HCEC 1CT (cell line): ENCODE measurements around the gene ADK.
"Not testable (repeated sequence)": the region's sequence is repeated elsewhere in the genome, so short reads cannot be mapped to it uniquely, and the experiment has no call there.

Source experiments
- DNase-seq: peaks from one replicate; pipeline ENCODE4 v3.0.0-alpha.2; 2017

The ADK gene

DNA sequence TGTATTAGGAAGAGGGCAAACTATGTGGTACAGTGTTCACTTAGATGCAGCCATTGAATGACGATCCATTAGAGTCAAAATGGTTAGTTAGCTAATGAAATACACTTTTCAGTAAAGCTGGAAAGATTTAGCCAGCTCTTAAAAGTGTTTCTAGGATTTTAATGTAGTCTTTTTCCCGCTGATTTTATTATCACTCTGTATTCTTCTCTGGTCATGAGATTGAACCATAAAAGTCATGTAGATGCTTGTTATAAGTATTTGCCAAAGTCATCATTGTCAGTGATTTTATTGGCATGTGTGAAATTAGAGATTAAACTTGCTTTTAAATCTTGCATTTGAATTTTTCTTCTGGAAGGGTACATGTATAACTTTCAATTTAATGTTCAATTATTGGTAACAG is 93.8 kb downstream of the ADK start:
- no peak for DNase-seq

DNA sequence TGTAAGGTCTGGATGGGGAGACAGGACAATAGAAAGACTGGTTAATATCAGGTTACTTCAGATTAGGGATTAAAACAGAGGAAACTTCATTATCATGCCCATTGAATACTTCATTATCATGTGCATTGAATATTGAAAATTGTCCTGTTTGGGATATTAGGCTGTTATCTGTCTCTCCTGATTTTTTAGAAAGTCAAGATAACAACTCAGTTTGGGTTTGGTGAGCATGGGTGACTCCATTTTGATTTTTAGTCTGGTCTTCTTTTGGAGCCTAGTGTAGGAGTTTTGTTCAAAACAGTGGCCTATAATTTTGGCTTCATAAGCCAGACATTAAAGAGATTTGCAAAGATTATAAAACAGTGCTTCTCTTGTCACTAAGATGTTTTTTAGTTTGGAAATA is 95.5 kb downstream of the ADK start:
- no peak for DNase-seq

DNA sequence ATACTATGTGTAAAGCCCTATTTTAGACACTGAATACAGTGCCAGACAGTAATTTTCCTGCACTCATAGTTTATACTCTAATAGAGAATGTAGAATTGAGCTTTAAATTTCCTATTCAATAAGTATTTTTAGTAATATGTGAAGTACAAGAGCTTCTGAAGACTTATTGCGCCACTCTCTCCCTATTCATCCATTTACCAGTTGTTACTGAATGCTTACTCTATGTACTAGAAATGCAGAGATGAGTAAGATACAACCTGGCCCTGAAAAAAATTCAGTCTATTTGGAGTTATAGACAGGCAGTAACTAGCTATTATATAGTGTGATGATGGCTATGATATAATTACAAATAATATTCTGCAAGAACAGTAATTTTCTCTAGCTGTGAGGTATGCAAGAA is 98.8 kb downstream of the ADK start:
- peak; percentile 21 for DNase-seq

DNA sequence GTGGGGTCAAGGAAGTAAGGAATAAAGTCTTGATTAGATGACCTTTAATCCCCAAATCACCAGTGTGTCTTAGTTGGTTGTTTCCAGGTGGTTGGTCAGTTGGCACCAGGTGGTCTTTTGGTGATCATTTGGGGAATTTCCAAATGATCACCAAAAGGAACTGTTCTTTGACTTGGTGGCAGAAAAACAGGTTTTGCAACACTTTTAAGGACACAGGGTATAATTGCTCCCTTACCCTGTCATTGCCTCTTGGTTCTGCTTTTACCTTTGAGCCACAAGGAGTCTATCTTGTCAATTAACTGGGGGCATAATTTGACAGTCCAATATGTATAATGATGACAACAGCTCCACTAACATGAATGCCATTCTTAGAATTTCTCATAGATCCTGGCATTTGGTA is 104.2 kb downstream of the ADK start:
- DNase-seq, result no peak

DNA sequence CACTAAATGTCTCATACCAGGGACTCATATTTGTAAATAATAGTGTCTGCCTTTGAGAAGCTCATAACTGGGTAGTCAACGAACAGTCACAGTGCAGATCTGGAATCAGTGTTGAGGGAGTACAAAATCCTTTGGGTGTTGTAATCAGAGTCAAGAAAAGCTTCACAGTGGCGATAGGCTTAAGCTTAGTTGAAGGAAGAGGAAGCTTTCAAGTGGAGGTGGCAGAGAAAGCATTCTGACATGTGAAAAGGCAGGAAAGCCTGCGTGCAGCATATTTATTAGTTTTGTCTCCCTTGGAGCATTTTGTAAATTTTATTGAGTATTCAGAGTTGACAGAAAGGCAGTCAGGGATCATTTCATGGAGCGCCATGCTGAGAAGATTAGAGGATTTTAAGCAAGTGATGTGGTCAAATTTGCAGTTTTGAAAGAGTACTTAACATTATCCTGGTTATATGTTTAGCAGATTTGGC is 104.9 kb downstream of the ADK start:
- DNase-seq, result no peak

DNA sequence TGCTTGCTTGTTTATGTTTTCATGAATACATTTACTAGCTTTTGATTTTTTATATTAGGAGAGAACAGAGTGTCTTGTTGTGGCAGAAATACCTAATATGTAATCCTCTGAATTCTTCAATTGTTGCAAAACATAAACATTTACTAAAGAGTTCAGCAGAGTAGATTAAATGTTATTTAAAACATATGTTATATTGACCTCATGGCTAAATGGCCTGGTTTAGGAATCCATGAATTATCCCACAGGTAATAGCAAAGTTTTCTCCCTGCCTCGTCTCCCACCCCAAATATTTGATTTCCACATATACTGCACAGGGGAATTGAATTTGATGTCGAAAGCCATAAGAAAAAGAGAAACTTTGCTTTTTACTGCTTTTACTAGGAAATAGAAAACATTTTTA is 111.8 kb downstream of the ADK start:
- no peak for DNase-seq

DNA sequence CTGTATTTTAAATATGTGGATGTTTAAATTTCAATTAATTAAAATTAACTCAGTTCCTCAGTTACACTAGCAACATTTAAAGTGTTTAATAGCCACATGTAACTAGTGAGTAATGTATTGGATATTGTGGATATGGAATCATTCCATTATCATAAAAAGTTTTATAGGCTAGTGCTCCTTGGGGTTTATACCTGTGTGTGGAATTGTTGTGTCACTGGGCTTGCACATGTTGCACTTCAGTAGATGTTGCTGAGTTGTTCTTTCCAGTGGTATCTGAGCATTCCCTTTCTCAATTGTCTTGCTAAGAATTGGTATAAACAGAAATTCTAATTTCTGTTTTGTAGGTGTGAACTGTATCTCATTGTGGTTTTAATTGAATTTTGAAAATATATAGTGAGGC is 113.0 kb downstream of the ADK start:
- no peak for DNase-seq

DNA sequence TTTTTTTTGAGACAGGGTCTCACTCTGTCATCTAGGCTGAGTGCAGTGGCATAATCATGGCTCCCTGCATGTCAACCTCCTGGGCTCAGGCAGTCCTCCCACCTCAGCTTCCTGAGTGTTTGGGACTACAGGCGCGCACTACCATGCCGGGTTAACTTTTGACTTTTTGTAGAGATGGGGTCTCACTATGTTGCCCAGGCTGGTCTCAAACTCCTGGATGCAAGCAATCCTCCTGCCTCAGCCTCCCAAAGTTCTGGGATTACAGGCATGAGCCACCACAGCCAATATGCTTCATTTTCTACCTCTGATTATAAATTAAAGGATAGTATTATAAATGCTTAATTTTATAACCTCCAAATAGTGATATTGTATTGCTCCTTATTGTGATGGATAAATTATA is 121.3 kb downstream of the ADK start:
- no peak for DNase-seq

DNA sequence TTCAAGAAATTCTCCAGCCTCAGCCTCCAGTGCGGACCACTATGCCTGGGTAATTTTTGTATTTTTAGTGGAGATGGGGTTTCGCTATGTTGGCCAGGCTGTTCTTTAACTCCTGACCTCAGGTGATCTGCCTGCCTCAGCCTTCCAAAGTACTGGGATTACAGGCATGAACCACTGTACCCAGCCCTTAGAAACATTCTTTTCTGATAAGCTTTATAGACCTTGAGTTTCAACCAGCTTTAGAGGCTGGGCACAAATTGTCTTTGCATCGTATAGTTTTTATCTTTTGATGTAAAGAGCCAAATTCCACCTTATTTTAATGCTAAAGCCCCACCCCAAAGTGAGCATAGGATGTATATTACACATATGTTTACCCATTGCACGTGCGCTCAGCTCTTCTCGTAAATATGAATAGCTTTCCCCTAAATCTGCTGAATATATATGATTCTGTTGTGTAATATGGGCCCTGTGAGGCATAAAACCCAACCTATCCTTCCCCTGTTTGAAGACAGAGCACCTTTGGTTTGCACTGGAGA is 124.8 kb downstream of the ADK start:
- DNase-seq, result no peak

DNA sequence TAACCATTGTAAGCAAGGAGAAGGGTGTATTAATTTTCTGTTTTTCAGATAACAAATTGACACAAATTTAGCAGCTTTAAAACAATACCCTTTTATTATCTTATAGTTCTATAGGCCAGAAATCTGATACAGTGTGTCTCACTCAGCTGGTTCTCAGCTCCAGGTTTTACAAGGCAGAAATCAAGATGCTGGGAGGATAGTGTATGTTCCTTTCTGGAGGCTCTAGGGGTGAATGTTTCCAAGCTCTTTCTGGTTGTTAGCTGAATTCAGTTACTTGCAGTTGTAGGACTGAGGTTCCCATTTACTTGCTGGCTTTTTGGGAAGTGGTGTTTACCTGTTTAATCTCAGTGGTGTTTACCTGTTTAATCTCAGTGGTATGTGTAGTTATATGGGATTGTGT is 125.4 kb downstream of the ADK start:
- no peak for DNase-seq

DNA sequence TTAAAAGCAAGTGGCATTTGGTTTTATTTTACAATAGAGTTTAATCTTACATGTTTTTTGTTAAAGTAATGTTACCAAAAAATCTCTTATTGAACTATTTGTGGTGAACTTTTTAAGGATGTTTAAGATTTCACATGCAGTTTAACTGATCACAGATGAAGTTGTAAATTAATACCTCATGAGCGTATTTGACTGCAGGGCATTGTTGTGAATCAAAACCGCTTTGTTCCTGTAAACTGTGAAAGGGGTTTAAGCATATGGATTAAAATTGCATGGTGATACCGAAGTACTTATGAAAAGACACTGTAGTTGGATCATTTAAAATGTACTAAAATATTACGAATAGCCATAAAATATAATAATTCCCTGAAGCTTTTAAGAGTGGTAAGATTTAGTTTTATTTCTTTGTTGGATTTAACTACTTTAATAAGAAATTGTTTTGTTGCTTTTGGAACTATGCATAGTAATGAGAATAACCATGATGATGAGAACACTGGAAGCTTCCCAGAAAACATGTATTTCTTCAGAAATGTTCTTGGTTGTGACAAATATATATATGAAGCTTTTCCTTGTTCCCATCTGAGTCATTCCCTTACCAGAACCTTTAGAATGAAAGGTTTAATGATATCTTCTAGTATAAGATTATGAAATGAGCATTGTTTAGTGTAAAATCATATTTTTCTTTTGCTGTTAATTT is 131.3 kb downstream of the ADK start:
- peak; percentile 45 for DNase-seq

DNA sequence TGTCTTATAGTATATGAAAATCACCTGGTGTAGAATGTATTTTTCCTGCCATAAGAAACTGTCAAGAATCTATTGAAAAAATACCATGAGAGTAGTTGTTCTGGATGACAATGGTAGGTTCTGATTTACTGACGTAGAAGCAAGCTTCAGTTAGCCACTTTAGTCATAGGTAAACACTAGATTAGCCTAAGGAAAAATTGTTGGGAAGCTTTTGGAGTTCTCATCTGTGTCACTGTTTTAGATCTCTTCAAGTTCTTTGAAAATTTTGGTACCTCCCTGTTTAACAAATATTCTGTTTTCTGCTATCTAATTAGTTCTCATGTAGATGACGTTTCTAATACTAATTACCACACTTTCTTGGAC is 131.8 kb downstream of the ADK start:
- DNase-seq, result no peak

DNA sequence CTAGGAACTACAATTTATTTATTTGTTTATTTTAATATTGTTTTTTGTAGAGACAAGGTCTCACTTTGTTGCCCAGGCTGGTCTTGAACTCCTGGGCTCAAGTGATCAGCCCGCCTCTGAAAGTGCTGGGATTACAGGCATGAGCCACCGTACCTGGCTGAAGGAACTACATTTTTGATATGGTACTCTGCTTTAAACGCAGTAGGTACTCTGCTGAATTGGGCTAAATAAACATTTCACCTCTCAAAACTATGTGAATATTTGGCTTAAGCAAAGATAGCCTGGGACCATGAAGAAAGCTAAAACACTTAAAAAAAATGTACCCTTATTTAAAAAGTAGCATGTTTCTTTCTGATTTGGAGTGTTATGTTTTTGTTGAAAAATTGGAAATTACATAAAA is 138.2 kb downstream of the ADK start:
- no peak for DNase-seq

DNA sequence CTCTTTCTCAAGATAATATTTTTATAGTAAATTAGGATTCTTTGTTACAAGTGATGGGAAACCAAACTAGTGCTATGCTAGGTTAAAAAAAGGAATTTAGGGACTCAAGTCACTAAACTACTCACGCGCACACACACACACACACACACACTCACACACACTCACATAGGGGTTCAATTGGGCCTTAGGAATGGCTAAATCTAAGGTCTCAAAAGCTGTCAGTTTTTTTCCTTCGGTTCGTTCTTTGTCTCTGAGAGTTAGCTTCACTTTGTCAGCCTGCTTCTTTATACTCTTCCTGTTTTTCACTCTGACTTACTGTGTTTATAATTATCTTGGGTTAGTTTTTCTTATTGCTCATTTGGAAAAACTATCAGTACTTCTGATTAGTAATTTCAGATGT is 138.9 kb downstream of the ADK start:
- peak; percentile 33 for DNase-seq

DNA sequence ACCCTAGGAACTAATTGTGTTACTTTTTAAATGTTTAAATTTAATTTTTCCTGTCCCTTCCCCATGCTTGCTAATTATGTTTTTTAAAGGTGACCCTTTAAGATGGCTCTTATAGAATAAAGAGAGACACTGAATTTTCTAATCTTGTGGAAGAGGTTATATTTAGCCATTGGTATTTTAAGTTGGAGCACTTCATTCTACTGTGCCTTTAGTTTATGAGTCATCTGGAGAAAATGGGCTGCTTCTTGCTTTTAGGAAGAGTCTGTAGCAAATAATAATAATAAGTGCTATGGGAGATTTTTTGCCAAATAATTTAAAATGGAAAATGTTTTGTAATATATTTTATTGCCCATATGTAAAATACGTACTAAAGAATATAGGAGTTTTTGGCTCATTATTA is 139.7 kb downstream of the ADK start:
- DNase-seq, result peak; percentile 81

DNA sequence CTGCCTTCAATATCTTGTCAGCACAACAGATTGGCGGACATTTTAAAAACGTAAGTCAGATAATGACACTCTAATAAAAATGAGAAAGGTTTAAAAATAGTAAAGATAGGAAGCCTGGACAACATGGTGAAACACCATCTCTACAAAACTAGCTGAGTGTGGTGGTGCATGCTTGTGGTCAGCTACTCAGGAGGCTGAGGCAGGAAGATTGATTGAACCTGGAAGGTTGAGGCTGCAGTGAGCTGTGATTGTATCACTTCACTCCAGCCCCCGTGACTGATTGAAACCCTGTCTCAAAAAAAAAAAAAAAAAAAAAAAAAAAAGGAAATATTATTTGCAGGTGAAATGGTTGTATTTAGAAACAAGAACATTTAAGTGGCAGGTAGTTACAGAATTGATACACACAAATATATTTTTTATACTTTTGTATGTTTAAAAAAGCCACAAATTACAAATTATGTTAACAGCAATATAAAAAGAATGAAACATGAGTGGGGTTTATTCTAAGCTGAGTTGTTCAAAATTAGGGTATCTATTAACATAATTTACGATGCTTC is 141.9 kb downstream of the ADK start:
- DNase-seq, result peak; percentile 79

DNA sequence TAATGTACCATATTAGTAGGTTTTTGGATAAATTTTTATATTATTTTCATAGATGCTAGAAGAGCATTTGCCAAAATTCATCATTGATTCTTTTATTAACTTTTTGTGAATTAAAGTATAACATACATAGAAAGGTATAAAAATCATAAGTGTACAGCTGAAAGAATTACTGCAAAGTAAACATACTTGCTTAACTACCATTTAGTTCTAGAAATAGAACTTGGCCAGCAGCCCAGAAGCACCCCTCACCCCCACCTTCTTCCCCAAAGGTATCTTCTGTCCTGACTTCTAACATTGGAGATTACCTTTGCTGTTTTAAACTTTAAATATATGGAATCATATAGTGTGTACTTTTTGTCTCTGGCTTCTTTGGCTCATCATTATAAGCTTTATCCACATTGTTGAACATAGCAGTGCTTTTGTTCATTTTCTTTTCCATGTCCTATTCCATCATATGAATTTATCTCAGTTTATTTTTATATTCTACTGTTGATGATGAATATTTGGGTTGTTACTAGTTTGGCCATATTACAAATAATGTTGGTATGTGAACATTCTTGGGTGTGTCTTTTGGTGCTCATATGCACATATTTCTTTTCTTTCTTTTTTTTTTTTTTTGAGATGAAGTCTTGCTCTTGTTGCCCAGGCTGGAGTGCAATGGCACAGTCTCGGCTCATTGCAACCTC is 142.8 kb downstream of the ADK start:
- DNase-seq, result peak; percentile 94

DNA sequence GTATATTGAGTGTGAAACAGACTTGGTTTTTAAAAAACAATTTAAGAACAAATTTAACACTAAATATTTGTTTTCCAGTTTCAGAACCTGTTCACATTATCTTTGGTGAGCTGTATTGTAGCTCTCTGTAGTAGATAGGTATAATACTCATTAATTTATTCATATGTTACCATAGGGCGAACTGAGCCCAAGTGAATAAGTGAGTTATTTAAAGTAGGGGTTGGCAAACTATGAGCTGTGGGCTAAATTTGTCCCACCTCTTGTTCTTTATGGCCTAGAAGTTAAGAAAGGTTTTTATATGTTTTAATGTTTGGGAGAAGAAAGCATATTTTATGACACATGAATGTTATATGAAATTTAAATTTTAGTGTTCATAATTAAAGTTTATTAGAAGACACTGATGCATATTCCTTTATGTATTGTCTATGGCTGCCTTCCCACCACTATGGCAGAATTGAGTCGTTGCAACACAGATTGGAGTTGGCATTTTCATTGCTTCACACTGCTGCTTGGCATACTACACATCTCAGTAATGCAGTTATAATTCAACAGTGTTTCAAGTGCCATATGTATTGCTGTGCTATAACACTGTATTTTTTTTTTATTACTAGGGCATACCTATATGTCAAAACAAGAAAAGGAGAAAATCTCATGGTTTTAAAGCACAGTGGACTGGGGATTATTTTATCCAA is 146.5 kb downstream of the ADK start:
- no peak for DNase-seq

DNA sequence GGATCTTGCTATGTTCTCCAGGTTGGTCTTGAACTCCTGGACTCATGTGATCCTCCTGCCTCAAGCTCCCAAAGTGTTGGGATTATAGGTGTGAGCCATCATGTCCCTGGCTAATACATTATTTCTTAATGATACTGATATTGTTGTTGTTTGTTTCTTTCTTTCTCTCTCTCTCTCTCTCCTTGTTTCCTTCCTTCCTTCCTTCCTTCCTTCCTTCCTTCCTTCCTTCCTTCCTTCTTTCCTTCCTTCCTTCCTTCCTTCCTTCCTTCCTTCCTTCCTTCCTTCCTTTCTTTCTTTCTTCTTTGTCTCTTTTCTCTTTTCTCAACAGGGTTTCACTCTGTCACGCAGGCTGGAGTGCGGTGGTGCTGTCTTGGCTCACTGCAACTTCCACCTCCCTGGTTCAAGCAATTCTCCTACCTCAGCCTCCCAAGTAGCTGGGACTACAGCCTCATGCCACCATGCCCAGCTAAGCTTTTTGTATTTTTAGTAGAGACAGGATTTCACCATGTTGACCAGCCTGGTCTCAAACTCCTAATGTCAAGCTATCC is 149.1 kb downstream of the ADK start:
- DNase-seq, result not testable (repeated sequence)

DNA sequence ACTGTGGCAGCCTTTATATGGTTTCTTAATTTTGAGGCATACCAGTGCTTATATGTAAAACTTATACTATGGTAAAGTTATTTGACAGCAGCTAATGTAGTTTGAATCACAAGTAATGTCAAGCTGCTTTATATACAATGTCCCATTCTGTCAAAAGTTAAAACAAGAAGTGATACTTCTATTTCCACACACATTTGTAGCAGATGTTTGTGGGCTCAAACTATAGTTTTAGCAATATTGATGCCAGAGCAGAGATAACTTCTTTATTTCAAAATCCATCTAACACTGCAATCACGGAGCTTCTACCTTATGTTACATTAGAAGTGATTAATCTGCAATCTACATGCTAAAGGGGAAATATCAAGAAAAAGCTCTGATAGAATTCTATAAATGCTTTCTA is 149.6 kb downstream of the ADK start:
- no peak for DNase-seq

DNA sequence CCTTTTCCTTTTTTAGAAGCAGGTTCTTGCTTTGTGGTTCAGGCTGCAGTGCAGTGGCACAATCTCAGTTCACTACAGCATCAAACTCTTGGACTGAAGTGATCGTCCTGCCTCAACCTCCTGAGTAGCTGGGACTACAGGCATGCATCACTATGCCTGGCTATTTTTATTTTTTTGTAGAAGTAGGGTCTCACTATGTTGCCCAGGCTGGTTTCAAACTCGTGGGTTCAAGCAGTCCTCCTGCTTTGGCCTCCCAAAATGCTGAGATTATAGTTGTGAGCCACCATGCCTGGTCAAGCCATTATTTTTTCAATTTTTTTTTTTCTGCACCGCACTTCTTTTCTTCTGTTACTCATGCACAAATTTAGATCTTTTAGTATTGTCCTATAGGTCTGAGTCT is 154.7 kb downstream of the ADK start:
- no peak for DNase-seq

DNA sequence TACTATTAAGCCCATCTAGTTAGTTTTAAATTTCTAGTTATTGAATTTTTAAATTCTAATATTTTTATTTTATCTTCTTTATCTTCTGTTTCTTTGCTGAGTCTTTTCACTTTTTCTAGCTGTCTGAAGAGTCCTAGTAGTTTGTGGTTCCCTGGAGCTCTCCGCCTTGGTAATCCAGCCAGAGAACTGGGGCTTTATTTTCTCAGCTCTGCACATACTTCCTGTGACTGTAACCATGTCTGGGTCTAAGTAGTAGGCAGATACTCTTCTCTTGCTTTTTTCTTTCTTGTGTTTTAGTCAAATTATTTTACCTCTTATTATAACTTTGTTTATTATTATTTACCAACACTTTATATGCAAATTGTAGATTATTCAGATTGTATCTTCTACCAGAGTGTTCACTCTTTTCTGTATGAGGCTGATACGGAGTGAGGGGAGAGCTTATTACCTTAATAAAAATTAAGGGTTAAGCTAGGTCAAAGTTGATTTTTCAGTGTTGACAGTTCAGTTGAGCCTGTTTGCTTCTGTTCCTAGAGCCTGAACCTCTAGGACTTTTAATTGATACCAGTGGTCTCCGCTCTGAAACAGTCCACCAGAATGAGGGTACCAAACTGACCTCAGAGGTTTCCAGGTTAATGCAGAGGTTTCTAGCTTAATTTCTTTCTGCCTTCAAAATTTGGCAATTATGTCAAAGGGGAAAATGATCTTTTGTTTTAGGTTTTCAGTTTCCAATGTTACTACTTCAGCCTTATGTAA is 155.4 kb downstream of the ADK start:
- DNase-seq, result no peak
